Measurements from ENCODE around the gene ARID2. TPM values are rescaled to one million over a fixed set of nuclear protein-coding genes. Genes with fewer than 3 reads are reported as not detected.

ARID2 gene
- total and polyA plus RNA-seq, 8 donors, result 6.1 to 25.6 (median 13.8) TPM

GRCh38 chr12:45781080-45781479, 51.6 kb downstream of the ARID2 start:
- Histone ChIP-seq H3K27me3 (no peaks in the 10 kb centered on the region), H3K9me3 (no peaks in the 10 kb centered on the region), H3K36me3 (no peaks in the 10 kb centered on the region), H3K4me3 (no peak overlapping the region), H3K27ac (no peak overlapping the region), H3K4me1 (no peaks in the 10 kb centered on the region)
- intact Hi-C loops (cut with DNase I), result no loop called here
- FAIRE-seq, result no peak
- no peak for TF ChIP-seq CTCF (IDR thresholded peaks at IDR 0.05)
- no peak for DNase-seq
- ATAC-seq, result no peak

- no peak for ATAC-seq
These were observed 55.8 kb downstream of the ARID2 start for GRCh38 chr12:45785315-45785714.

GRCh38 chr12:45789025-45789424, 59.5 kb downstream of the ARID2 start:
- Histone ChIP-seq H3K4me1 (peaks cover 0 to 15% (median 4%) of the 10 kb centered on the region in 3 donors), H3K9me3 (no peaks in the 10 kb centered on the region), H3K27ac (no peak overlapping the region), H3K36me3 (no peaks in the 10 kb centered on the region), H3K4me3 (no peak overlapping the region), H3K27me3 (no peaks in the 10 kb centered on the region)
- TF ChIP-seq CTCF (IDR thresholded peaks at IDR 0.05), result no peak
- DNase-seq (no peak), ATAC-seq (no peak), FAIRE-seq (no peak)
- intact Hi-C loops (cut with DNase I), result no loop called here

More at GRCh38 chr12:45785315-45785714, 55.8 kb downstream of the ARID2 start:
- 80 to 82% methylated on average over 4 of the region's 4 CpGs for WGBS, 2 donors
- TF ChIP-seq CTCF (IDR thresholded peaks at IDR 0.05), result no peak
- Histone ChIP-seq H3K4me3 (no peak overlapping the region), H3K4me1 (peaks cover 0 to 9% (median 4%) of the 10 kb centered on the region in 3 donors), H3K27me3 (no peaks in the 10 kb centered on the region), H3K27ac (no peak overlapping the region), H3K9me3 (no peaks in the 10 kb centered on the region), H3K36me3 (no peaks in the 10 kb centered on the region)
- FAIRE-seq (no peak), DNase-seq (no peak)
- intact Hi-C loops (cut with DNase I), result no loop called here

GRCh38 chr12:45794422-45794821, 64.9 kb downstream of the ARID2 start:
- no peak overlapping the region for H3K27ac ChIP-seq
- no peaks in the 10 kb centered on the region for H3K27me3 ChIP-seq
- no peak for TF ChIP-seq CTCF (IDR thresholded peaks at IDR 0.05)
- ATAC-seq, result no peak
- H3K4me3 ChIP-seq, result no peak overlapping the region
- H3K4me1 ChIP-seq, result peaks cover 0 to 6% (median 0%) of the 10 kb centered on the region in 3 donors
- WGBS, 2 donors, result 94 to 95% methylated on average over 5 of the region's 5 CpGs
- intact Hi-C loops (cut with DNase I), result no loop called here
- H3K36me3 ChIP-seq, result no peaks in the 10 kb centered on the region
- no peak for FAIRE-seq
- no peaks in the 10 kb centered on the region for H3K9me3 ChIP-seq
- no peak for DNase-seq

GRCh38 chr12:45801625-45802024, 72.1 kb downstream of the ARID2 start:
- no peak for ATAC-seq
- intact Hi-C loops (cut with DNase I), result no loop called here
- Histone ChIP-seq H3K9me3 (no peaks in the 10 kb centered on the region), H3K27ac (no peak overlapping the region), H3K36me3 (no peaks in the 10 kb centered on the region), H3K27me3 (no peaks in the 10 kb centered on the region), H3K4me3 (no peak overlapping the region), H3K4me1 (no peaks in the 10 kb centered on the region)
- no peak for TF ChIP-seq CTCF (IDR thresholded peaks at IDR 0.05)
- FAIRE-seq, result no peak
- no peak for DNase-seq
- WGBS, 2 donors, result 97 to 99% methylated on average over 2 of the region's 2 CpGs

All from pancreas (tissue), 10 donors.